HG02973 (cell line): ENCODE data around the gene TEDDM1.
"Not testable (repeated sequence)": the region's sequence is repeated elsewhere in the genome, so short reads cannot be mapped to it uniquely, and the experiment has no call there.

Experiments used
- ATAC-seq: cut with Tn5 transposase; IDR thresholded peaks from one replicate; pipeline ENCODE4 v1.9.1; 2021; ENCODE audit warnings: moderate library complexity; ENCODE audit not compliant: unreplicated experiment

Gene TEDDM1

DNA sequence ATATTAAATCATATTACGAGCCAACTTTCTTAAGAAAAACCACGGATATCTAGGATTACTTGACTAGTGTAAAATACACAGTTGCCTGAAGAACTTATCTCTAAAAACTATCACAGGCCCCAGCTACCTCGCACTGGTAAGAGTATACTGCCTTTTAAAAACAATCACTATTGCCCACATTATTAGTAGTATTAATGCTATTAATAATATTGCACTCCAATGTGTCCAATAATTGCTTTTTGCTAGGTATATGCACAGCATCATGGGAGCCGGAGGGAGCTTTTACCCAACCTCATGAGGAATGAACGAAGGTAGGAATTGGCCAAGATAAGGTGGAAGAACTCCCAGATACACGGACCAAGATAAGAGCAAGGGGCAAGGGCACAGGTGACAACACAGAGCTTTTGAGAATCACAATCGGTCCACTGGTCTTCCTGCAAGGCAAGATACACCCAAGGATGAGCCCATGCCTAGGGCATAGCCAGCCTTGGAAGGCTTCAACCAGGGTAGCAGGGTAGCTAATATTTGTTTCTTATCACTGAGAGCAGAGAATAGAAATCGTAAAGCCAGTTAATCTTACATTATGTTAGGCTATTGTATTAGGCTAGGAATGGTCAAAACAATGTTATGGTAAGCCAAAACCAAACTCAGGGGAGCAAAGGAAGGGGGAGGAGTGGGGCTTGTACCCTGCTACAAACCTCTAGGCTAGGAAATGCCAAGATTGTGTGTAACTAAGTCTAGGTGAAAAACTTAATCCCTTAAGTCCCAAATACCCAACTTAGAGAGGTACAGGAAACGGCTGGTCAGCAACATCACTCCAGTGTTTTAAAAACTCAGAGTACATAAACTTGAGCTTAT lies 18.3 kb downstream of the TEDDM1 start:
- no peak for ATAC-seq

DNA sequence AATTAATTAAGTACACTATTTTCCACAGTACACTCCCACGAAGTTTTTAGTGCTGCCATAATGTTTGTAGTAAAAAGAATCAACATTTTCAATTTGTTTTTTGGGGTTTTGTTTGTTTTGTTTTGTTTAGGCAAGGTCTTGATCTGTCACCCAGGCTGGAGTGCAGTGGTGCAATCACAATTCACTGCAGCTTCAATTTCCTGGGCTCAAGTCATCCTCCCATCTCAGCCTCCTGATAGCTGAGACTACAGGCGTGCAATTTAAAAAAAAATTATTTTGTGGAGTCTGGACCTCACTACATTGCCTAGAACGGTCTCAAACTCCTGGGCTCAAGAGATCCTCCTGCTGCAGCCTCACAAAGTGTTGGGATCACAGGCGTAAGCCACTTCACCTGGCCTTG lies 20.3 kb downstream of the TEDDM1 start:
- no peak for ATAC-seq

DNA sequence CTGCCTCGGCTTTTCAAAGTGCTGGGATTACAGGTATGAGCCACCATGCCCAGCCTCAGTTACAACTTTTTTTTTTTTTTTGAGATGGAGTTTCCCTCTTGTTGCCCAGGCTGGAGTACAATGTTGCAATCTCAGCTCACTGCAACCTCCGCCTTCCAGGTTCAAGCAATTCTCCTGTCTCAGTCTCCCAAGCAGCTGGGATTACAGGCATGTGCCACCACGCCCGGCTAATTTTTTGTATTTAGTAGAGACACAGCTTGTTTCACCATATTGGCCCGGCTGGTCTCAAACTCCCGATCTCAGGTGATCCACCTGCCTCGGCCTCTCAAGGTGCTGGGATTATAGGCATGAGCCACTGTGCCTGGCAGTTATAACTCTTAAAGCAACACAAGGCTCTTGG lies 20.7 kb downstream of the TEDDM1 start:
- ATAC-seq: not testable (repeated sequence)

DNA sequence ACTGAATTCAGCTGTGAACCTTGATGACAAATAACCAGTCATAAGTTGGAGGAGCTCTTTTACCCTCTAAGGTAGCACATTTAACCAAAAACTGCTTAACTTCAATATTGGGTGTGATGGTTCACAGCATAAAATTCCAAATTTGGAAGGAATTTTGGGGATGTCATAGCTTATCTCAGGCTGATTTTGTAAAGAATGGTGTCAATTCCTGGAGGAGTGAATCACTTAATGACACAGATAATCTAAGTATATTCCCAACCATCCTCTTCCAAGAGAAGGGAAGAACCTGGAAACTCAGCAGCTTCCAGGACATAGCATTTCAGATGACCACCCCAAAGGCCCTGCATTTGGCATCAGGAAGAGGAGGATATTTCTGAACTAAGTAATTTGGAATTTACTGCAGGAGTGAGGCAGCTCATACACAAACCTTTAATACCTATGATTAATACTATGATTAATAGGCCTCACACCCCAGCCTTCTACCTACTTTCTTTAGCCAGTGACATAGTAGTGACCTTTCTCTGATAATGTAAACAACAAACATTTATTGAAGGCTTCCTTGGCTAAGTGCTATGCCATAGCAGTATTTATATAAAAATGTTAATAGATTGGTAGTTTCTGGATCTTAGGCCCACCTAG lies 23.4 kb downstream of the TEDDM1 start:
- no peak for ATAC-seq

DNA sequence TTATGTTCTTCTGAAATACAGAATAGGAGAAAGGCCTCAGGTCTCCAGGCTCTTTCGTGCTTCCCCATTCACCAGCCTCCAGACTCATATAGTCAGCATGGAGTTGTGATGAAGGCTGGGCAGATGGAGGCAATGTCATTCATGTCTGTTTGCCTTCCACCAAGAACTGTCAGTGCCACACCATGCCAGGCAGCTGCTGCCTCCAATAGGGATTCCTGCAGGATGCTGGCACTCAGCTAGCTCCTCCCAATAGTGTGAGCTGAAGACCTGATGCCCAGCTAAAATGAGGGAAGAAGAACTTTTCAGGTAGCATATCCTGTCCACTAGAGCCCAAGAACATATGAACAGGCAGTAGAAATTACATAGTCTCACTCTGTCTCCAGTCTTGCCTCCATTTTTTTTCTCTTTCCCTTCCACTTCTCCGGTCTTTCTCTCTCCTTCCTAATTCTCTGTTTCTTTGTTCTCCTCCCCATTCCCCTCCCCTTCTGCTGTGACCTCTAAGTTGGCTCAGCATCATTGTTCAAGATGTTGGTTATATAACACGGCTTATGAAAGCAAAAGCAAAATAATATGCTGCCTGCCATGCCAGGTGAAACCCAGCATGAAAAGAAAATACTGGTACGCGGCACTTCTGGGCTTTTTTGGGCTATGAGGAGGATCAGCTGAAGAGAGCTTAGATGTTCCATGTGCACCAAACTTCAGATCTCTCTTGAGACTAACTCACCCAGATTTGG lies 26.2 kb downstream of the TEDDM1 start:
- ATAC-seq: no peak

DNA sequence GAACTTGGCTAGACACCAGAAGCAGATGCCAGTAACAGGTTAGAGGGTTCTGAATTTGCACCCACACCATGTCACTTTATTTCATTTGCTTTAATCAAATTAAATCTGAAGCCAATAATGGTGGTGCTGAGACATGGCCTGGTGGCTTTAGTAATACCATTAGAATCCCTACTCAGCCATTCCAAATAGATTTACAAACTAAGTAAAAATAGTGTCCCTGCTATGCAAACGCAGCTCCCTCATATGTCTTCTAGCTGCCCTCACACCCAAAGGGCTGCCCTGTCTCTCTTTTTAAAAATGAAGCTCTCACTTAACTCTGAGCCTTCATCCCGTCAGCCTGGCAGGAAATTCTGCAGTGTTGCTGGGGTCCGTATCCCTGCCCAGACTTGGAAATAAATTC lies 29.9 kb downstream of the TEDDM1 start:
- no peak for ATAC-seq

DNA sequence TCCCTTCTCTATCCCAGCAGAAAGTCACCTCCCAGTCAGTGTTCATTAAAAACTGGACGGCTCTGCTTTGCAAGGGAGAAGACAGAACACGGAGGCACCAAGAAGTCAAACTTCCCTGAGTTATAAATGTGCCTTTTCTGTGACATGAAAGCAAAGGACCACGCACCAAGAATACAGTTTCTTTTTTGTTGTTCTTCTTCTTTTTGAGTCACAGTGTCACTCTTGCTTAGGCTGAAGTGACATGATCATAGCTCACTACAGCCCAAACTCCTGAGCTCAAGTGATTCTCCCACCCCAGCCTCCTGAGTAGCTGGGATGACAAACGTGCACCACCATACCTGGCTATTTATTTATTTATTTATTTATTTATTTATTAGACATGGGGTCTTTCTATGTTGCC lies 31.6 kb downstream of the TEDDM1 start:
- ATAC-seq: no peak

DNA sequence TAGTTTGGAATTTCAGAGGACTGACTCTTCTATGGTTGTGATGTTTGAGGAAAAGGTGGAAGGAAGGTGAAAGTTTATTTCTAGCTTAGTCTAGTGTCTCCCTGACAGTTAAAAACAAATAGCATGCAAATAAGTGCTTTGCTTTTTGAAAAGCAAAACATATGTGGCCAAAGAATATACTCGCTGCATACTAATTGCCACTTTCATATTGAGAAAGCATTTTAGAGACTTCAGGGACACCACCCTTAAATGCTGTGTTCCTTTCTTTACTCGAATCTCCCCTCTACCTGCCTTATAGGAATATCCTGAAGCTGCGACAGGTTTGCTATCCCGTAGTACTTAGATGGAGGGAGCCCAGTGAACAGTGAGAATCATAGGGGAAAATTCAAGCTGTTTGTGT lies 32.1 kb downstream of the TEDDM1 start:
- no peak for ATAC-seq

DNA sequence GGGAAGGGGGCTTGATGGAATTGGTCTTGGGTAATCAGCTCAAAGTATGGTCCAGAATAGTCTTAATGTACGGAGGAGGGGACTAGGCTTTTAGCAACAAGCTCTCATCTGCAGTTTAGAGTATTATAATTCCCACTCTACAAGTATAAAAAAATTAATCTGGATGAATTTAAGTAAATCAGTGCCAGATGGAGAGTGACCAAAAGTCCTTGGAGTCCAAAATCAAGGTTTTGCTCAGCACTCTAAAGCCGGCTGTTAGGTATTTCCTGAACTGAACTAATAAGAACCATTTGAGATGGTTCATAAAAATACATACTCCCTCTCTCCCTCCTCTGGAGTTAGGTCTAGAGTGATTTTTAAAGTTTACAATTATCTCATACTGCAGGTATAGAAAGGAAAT lies 32.5 kb downstream of the TEDDM1 start:
- ATAC-seq: no peak

DNA sequence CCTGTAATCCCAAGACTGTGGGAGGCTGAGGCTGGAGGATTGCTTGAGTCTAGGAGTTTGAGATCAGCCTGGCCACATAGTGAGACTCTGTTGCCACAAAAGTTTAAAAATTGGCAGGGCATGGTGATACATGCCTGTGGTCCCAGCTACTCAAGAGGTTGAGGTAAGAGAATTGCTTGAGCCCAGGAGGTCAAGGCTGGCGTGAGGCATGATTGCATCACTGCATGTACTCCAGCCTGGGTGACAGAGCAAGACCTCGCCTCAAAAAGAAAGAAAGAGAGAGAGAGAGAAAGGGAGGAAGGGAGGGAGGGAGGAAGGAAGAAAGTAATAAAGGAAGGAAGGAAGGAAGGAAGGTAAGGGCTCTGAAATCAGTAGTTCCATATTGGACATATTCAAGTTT lies 33.9 kb downstream of the TEDDM1 start:
- ATAC-seq: no peak

DNA sequence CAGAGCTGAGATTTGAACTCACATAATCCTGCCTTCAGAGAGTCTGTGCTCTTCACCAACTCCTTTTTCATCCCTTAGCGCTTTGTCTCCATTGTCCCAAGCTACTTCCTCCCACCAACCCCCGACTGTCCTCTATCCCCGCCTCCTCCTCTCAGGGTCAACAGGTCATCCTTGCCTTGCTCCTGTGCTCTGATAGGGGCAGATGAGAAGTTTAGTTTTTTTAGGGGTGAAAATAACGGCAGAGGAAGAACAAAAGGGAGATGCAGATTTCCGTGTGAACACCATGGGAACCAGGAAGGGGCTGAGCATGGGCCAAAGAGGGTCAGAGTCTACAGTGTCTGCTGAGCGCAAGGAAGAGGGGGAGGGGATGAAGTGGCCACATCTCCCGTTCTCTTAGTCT lies 40.8 kb downstream of the TEDDM1 start:
- no peak for ATAC-seq

DNA sequence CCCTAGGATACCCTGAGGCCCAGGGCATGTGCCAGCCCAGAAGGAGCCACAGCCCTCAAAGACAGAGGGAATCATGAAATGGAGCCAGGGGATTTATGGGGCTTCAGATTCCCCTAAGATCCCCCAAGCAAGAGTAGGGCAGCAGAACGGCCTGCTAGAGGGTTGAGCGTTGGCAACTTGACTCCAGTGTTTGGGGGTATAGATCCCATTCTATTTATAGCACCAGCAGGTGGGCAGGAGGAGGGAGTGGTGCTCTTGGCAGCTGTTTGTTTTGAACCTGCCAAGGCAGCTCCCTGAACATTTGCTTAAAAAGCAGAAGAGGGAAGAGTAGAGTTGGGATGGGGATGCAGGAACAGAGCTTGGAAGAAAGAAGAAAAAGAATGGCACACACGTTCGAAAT lies 42.6 kb downstream of the TEDDM1 start:
- no peak for ATAC-seq

DNA sequence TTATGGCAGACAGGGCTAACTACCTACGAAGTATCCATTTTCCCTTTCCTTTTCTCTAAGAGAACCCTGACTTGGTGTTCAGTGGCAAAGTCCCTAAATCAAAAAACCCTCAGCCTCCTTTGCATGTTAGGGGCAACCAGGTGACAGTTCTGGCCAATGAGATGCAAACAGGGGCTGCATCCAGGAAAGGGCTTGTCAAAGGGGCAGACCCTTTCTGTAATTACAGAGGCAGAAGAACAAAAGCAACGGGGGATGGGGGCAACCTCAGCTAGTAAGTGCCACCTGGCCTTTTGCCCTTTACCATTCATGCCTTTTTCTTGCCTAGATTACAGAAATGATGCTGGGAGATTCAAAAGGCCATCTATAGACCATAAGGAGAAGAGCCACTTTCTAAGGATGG lies 43.3 kb downstream of the TEDDM1 start:
- ATAC-seq: no peak

DNA sequence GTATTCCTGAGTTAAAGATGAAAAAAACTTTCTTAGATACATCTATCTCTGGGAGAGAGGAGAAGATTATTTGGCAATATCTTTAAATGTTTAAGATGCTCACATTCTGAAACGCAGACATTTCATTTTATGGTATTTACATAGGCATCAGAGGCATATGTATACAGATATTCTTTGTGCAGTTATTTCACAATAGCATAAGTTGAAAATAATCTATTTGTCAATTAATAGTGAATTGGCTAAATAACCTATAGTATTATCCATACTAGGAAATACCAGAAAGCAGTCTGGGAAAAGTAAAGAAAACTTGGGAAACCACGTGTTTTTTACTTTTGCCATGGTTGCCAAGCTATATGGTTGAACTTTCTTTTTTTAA lies 44.8 kb downstream of the TEDDM1 start:
- no peak for ATAC-seq

DNA sequence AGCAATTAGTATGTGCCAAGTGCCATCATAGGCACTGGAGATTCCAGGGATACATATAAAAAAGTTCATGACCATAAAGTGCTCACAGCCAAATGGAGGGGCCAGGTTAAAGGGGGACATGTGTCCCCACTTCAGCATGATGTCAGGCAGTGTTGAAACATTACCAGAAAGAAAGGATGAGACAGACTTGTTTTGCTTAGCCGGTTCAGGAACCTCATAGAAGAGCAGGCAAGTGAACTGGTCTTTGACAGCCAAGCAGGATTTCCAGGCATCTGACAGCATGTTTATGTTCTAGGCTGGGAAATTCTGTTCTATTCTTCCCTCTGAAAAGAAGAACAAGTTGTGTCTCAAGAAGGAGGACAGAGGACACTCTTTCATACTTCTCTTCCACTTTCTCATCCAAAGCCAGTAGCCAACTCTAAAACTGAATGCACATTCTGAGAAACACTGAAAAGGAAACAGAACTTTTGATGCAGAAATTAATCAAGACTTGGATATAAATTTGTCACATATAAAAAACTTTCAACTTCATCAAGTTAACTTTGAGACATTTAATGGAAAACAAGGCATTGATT lies 48.6 kb downstream of the TEDDM1 start:
- ATAC-seq: no peak

DNA sequence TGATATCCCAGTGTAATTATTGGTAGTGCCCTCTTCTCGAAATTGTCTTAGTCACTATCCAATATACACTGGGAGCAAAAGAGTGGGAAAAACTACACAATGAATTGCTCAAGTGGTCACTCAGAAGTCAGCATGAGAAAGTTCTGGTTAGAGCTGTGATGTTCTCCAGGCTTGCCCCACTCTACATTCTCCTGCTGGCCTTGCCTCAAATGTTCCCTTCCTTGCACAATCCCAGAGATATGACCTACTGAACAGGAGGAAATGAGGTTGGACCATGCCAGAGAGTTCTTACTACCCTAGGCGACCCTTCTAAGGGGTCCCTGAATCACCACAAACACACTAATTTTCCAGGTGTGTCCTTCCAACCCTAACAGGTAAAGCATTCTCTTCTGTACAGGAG lies 49.6 kb downstream of the TEDDM1 start:
- no peak for ATAC-seq

DNA sequence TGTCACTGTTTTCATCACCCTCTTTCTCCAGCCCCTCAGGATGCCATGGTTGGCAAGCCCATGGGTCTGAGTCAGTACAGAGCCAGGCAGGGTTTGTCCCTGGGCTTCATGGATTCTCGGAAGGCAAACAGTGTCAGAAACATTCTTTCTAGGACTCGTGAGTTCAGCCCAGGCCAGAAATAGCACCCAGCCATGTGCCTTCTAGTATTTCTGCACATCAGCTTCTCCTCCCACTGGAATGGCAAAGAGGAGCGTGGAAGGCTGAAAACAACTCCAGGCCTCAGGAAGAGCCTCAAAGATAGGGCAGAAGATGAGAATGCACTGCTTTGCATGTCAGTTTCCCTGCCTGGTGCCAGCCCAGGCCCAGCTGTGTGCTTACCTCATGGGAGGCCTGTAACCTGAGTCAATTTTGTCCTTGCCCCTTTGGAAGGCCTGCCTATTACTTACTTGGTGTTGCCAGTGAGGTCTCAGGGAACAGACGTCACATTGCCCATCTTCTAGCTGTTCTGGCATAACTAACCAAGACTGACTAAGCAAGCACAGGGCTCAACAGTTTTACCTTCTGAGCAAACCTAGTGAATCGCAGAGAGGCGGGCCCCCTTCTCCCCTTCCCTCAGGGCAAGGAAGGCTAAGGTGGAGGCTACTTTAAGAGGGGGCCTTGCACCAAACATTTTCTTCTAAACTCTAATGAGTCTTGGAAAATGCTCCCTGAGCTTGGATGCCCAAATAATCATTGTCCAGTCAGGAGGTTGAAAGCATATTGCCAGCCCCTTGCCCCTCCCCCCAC lies 51.3 kb downstream of the TEDDM1 start:
- ATAC-seq: no peak
